ENCODE data around the gene FYCO1. TPM values are rescaled to one million over a fixed set of nuclear protein-coding genes. Genes with fewer than 3 reads are reported as not detected.

FYCO1 gene
- polyA plus RNA-seq, 3 donors, result 0.59 to 5.0 (median 1.3) TPM

DNA sequence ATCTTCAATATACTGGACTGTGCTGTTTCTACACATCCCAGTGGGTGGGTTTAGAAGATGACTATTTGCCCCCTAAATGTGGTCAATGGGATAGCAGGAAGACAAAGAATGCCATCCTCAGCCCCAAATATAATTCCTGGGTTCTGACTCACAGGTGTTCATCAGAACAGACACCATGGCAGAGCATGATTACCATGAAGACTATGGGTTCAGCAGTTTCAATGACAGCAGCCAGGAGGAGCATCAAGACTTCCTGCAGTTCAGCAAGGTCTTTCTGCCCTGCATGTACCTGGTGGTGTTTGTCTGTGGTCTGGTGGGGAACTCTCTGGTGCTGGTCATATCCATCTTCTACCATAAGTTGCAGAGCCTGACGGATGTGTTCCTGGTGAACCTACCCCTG is 49.3 kb downstream of the FYCO1 start:
- intact Hi-C loops (cut with micrococcal nuclease), result no loop called here

DNA sequence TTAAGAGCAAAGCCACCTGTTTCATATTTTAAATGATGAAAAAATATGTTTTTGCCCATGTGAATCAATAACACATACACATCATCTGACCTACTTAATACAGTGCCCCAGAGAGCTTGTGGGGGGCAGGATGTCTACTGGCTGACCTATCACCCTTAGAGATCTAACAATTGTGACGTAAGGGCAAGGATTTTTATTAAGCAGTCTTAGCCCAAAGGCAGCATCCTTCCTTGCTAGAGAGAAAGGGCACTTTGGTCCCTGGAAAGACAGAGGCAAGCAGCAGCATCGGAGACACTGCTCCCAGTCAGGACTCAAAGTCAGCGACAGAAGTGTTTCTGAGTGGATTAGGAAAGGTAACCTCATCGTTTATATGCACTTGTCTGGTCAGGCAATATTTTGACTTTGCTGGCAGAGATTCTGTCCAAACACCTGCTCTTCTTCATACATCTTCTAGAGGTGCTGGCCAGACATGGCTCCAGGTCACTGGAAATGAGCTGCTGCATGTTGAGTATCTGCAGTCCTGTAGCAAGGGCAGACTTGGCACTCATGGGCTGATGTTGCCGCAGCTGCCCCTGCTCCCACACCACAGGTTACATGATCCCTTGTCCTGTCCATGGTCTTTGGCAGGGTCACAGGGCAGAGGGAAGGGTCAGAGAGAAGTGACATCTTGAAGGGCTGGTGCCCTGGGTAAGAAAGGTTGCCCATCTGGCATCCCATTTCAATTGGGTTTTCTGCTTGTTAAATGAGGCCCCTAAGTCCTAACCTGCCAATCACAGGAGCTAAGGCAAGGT is 50.6 kb downstream of the FYCO1 start:
- H3K36me3 Mint-ChIP-seq, result peaks cover 72 to 78% of the 10 kb centered on the region in 2 donors
- peaks cover 0 to 2% (median 2%) of the 10 kb centered on the region in 3 donors for H3K27me3 Mint-ChIP-seq (ENCODE audit: low read depth in 3 of 3)
- H3K4me2 ChIP-seq (replicated peaks; ENCODE audit: extremely low read depth, low read length, poor library complexity, severe bottlenecking), result no peak overlapping the region
- 95% methylated on average over 3 of the region's 5 CpGs for WGBS (ENCODE audit: insufficient coverage)
- H3K4me1 ChIP-seq (ENCODE audit: control insufficient read depth in 1 of 2, insufficient read depth in 2 of 2, low read length in 2 of 2), result no peaks in the 10 kb centered on the region
- H3K27ac Mint-ChIP-seq, result no peak overlapping the region
- no peaks in the 10 kb centered on the region for H3K79me2 ChIP-seq (ENCODE audit: insufficient read depth, low read length)
- H3K9me3 ChIP-seq (replicated peaks in 1 of 2; ENCODE audit: control insufficient read depth in 1 of 2, insufficient read depth in 1 of 2, low read length in 2 of 2), result no peaks in the 10 kb centered on the region
- no peak overlapping the region for H3K4me3 ChIP-seq (replicated peaks in 1 of 3; ENCODE audit: low read depth in 2 of 3, low read length in 3 of 3)
- H4K20me1 ChIP-seq (ENCODE audit: insufficient read depth, low read length), result no peaks in the 10 kb centered on the region
- peaks cover 44 to 84% of the 10 kb centered on the region in 2 donors for H3K36me3 ChIP-seq (replicated peaks in 1 of 2; ENCODE audit: control insufficient read depth in 1 of 2, insufficient read depth in 2 of 2, low read length in 2 of 2)
- H3K4me3 Mint-ChIP-seq, result no peak overlapping the region
- no peaks in the 10 kb centered on the region for H3K9me3 Mint-ChIP-seq
- no peak overlapping the region for H3K9ac ChIP-seq (ENCODE audit: insufficient read depth, low read length, poor library complexity, severe bottlenecking)
- no peak for DNase-seq
- H3K27ac ChIP-seq (ENCODE audit: low read depth in 1 of 2, low read length in 2 of 2), result no peak overlapping the region
- TF ChIP-seq, protein P1, sequence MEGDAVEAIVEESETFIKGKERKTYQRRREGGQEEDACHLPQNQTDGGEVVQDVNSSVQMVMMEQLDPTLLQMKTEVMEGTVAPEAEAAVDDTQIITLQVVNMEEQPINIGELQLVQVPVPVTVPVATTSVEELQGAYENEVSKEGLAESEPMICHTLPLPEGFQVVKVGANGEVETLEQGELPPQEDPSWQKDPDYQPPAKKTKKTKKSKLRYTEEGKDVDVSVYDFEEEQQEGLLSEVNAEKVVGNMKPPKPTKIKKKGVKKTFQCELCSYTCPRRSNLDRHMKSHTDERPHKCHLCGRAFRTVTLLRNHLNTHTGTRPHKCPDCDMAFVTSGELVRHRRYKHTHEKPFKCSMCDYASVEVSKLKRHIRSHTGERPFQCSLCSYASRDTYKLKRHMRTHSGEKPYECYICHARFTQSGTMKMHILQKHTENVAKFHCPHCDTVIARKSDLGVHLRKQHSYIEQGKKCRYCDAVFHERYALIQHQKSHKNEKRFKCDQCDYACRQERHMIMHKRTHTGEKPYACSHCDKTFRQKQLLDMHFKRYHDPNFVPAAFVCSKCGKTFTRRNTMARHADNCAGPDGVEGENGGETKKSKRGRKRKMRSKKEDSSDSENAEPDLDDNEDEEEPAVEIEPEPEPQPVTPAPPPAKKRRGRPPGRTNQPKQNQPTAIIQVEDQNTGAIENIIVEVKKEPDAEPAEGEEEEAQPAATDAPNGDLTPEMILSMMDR (IDR thresholded peaks at IDR 0.05), result no peak
- H3K4me1 Mint-ChIP-seq, result no peaks in the 10 kb centered on the region
- no peak overlapping the region for H2AFZ ChIP-seq (ENCODE audit: insufficient read depth, low read depth, low read length, poor library complexity, severe bottlenecking)
- intact Hi-C loops (cut with micrococcal nuclease), result no loop called here
- no peaks in the 10 kb centered on the region for H3K27me3 ChIP-seq (ENCODE audit: control insufficient read depth in 2 of 2, insufficient read depth in 2 of 2, low read length in 2 of 2)

More for the DNA sequence above, 49.3 kb downstream of the FYCO1 start:
- no peak overlapping the region for H3K4me3 Mint-ChIP-seq
- Histone ChIP-seq H3K79me2 (ENCODE audit: insufficient read depth, low read length) (no peaks in the 10 kb centered on the region), H3K9me3 (replicated peaks in 1 of 2; ENCODE audit: control insufficient read depth in 1 of 2, insufficient read depth in 1 of 2, low read length in 2 of 2) (no peaks in the 10 kb centered on the region), H3K36me3 (replicated peaks in 1 of 2; ENCODE audit: control insufficient read depth in 1 of 2, insufficient read depth in 2 of 2, low read length in 2 of 2) (peaks cover 57 to 96% of the 10 kb centered on the region in 2 donors), H4K20me1 (ENCODE audit: insufficient read depth, low read length) (no peaks in the 10 kb centered on the region), H3K4me3 (replicated peaks in 1 of 3; ENCODE audit: low read depth in 2 of 3, low read length in 3 of 3) (no peak overlapping the region), H2AFZ (ENCODE audit: insufficient read depth, low read depth, low read length, poor library complexity, severe bottlenecking) (no peak overlapping the region), H3K9ac (ENCODE audit: insufficient read depth, low read length, poor library complexity, severe bottlenecking) (no peak overlapping the region), H3K4me1 (ENCODE audit: control insufficient read depth in 1 of 2, insufficient read depth in 2 of 2, low read length in 2 of 2) (no peaks in the 10 kb centered on the region), H3K27ac (ENCODE audit: low read depth in 1 of 2, low read length in 2 of 2) (no peak overlapping the region), H3K27me3 (ENCODE audit: control insufficient read depth in 2 of 2, insufficient read depth in 2 of 2, low read length in 2 of 2) (no peaks in the 10 kb centered on the region), H3K4me2 (replicated peaks; ENCODE audit: extremely low read depth, low read length, poor library complexity, severe bottlenecking) (no peak overlapping the region)
- peaks cover 0 to 2% (median 2%) of the 10 kb centered on the region in 3 donors for H3K27me3 Mint-ChIP-seq (ENCODE audit: low read depth in 3 of 3)
- H3K36me3 Mint-ChIP-seq, result peaks cover 76 to 81% of the 10 kb centered on the region in 2 donors
- no peaks in the 10 kb centered on the region for H3K4me1 Mint-ChIP-seq
- no peaks in the 10 kb centered on the region for H3K9me3 Mint-ChIP-seq
- 91% methylated on average over 1 of the region's 1 CpG for WGBS (ENCODE audit: insufficient coverage)
- TF ChIP-seq, protein P1 (IDR thresholded peaks at IDR 0.05), result no peak
- no peak for DNase-seq
- no peak overlapping the region for H3K27ac Mint-ChIP-seq
